Measurements from ENCODE around the gene HOXD12.

Gene HOXD12

DNA sequence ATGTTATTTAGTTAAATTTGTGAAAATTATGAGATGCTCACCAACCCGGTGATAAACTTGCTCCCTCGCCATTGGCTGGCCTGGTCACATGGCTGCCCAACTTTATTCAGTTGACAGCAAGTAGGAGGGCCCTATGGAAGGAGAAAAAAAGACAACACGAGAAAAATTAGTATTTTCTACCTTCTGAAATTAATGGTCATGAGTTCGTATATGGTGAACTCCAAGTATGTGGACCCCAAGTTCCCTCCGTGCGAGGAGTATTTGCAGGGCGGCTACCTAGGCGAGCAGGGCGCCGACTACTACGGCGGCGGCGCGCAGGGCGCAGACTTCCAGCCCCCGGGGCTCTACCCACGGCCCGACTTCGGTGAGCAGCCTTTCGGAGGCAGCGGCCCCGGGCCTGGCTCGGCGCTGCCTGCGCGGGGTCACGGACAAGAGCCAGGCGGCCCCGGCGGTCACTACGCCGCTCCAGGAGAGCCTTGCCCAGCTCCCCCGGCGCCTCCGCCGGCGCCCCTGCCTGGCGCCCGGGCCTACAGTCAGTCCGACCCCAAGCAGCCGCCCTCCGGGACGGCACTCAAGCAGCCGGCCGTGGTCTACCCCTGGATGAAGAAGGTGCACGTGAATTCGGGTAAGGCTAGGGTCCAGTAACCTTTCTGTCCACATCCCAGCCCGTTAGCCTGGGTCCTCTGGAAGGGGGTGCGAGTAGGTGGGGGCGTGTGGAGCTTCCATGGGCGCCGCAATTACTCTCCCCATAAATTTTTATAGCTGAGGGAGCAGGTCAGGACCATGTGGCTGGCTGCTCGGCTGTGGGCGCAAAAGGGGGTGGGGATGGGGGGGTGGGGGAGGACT lies 52.1 kb downstream of the HOXD12 start, which contains the start of gene HOXD4:
Gene HOXD4, plus strand, starts transcription at position 109 of the 846 bp plus-strand sequence. Its CDS starts 84 bp downstream, at position 193.
- DNase-seq, result no peak

All from bone marrow (tissue), 2 donors.